Measurements from ENCODE around the gene VWA3A.

The VWA3A gene

GRCh38 chr16:22117609-22118008, 25.3 kb downstream of the VWA3A start:
- H4K20me1 ChIP-seq (ENCODE audit: control insufficient read depth, insufficient read depth, low read depth, low read length), result no peaks in the 10 kb centered on the region
- no peak for TF ChIP-seq EZH2phosphoT487 (IDR thresholded peaks at IDR 0.05; ENCODE audit: borderline replicate concordance, low read length)
- TF ChIP-seq CTCF (IDR thresholded peaks at IDR 0.05; ENCODE audit: low read depth, low read length, poor library complexity, severe bottlenecking), result no peak
- H3K4me2 ChIP-seq (ENCODE audit: low read length), result no peak overlapping the region
- no peaks in the 10 kb centered on the region for H3F3A ChIP-seq (ENCODE audit: control insufficient read depth, insufficient read depth)
- no peak overlapping the region for H3K27ac ChIP-seq (ENCODE audit: low read depth, low read length)
- H3K4me1 ChIP-seq (ENCODE audit: control insufficient read depth, low read length), result no peaks in the 10 kb centered on the region
- 0 out of 2 replicates have a peak, but pooled peaks cover 2% of the 10 kb centered on the region for H3K27me3 ChIP-seq (ENCODE audit: control insufficient read depth, low read length)
- no peaks in the 10 kb centered on the region for H3K9me2 ChIP-seq (replicated peaks; ENCODE audit: control insufficient read depth, low read length)
- H3K9me3 ChIP-seq (ENCODE audit: control insufficient read depth, insufficient read depth, low read length), result no peaks in the 10 kb centered on the region
- H3K36me3 ChIP-seq (ENCODE audit: control insufficient read depth, low read length), result no peaks in the 10 kb centered on the region
- H3K4me3 ChIP-seq (ENCODE audit: low read length), result no peak overlapping the region
- no peaks in the 10 kb centered on the region for H3K79me2 ChIP-seq (ENCODE audit: control insufficient read depth, low read length)

GRCh38 chr16:22120440-22120839, 28.1 kb downstream of the VWA3A start:
- Histone ChIP-seq H3K4me3 (ENCODE audit: low read length) (no peak overlapping the region), H3K27ac (ENCODE audit: low read depth, low read length) (no peak overlapping the region), H4K20me1 (ENCODE audit: control insufficient read depth, insufficient read depth, low read depth, low read length) (no peaks in the 10 kb centered on the region), H3K36me3 (ENCODE audit: control insufficient read depth, low read length) (no peaks in the 10 kb centered on the region), H3K27me3 (ENCODE audit: control insufficient read depth, low read length) (0 out of 2 replicates have a peak, but pooled peaks cover 6% of the 10 kb centered on the region), H3K79me2 (ENCODE audit: control insufficient read depth, low read length) (no peaks in the 10 kb centered on the region), H3K4me2 (ENCODE audit: low read length) (no peak overlapping the region), H3K9me2 (replicated peaks; ENCODE audit: control insufficient read depth, low read length) (no peaks in the 10 kb centered on the region), H3F3A (ENCODE audit: control insufficient read depth, insufficient read depth) (no peaks in the 10 kb centered on the region), H3K4me1 (ENCODE audit: control insufficient read depth, low read length) (no peaks in the 10 kb centered on the region), H3K9me3 (ENCODE audit: control insufficient read depth, insufficient read depth, low read length) (no peaks in the 10 kb centered on the region)
- TF ChIP-seq EZH2phosphoT487 (IDR thresholded peaks at IDR 0.05; ENCODE audit: borderline replicate concordance, low read length) (no peak), CTCF (IDR thresholded peaks at IDR 0.05; ENCODE audit: low read depth, low read length, poor library complexity, severe bottlenecking) (no peak)

GRCh38 chr16:22122239-22122638, 29.9 kb downstream of the VWA3A start:
- no peak for TF ChIP-seq CTCF (IDR thresholded peaks at IDR 0.05; ENCODE audit: low read depth, low read length, poor library complexity, severe bottlenecking)
- TF ChIP-seq EZH2phosphoT487 (IDR thresholded peaks at IDR 0.05; ENCODE audit: borderline replicate concordance, low read length), result no peak
- Histone ChIP-seq H3K4me1 (ENCODE audit: control insufficient read depth, low read length) (no peaks in the 10 kb centered on the region), H3K4me3 (ENCODE audit: low read length) (no peak overlapping the region), H3K9me2 (replicated peaks; ENCODE audit: control insufficient read depth, low read length) (no peaks in the 10 kb centered on the region), H3F3A (ENCODE audit: control insufficient read depth, insufficient read depth) (no peaks in the 10 kb centered on the region), H3K36me3 (ENCODE audit: control insufficient read depth, low read length) (no peaks in the 10 kb centered on the region), H3K9me3 (ENCODE audit: control insufficient read depth, insufficient read depth, low read length) (no peaks in the 10 kb centered on the region), H4K20me1 (ENCODE audit: control insufficient read depth, insufficient read depth, low read depth, low read length) (no peaks in the 10 kb centered on the region), H3K27me3 (ENCODE audit: control insufficient read depth, low read length) (0 out of 2 replicates have a peak, but pooled peaks cover 6% of the 10 kb centered on the region), H3K79me2 (ENCODE audit: control insufficient read depth, low read length) (no peaks in the 10 kb centered on the region), H3K4me2 (ENCODE audit: low read length) (no peak overlapping the region), H3K27ac (ENCODE audit: low read depth, low read length) (no peak overlapping the region)

All from DOHH2 (cell line).